Left lung (tissue), 10 donors: ENCODE results near the gene SPRING1. TPM values are rescaled to one million over a fixed set of nuclear protein-coding genes. Genes with fewer than 3 reads are reported as not detected.
"Not testable (repeated sequence)": the region's sequence is repeated elsewhere in the genome, so short reads cannot be mapped to it uniquely, and the experiment has no call there.

Experiments used
- ATAC-seq: fragments of 200-7000 bp; cut with Tn5 transposase; one replicate; pipeline ENCODE4 v1.9.1; 2020; ENCODE audit warnings: moderate library complexity
- DNase-seq, 4 donors: peaks; one replicate each; pipeline ENCODE4 v3.0.0-alpha.2; 2013 to 2020
- H3K27ac ChIP-seq, 2 donors: fragments of 200-600 bp; sonication (generic) in 1 of 2; one replicate each; pipeline versions ENCODE4 v1.5.0 to v1.8.0; 2020 to 2021
- H3K27me3 ChIP-seq, 2 donors: fragments of 200-600 bp; sonication (generic) in 1 of 2; one replicate each; pipeline versions ENCODE4 v1.5.0 to v1.8.0; 2020 to 2021
- H3K36me3 ChIP-seq, 2 donors: fragments of 200-600 bp; sonication (generic) in 1 of 2; one replicate each; pipeline versions ENCODE4 v1.5.0 to v1.8.0; 2020 to 2021
- H3K4me1 ChIP-seq, 2 donors: fragments of 200-600 bp; one replicate each; pipeline ENCODE4 v1.8.0; 2021
- H3K4me3 ChIP-seq, 2 donors: fragments of 200-600 bp; sonication (generic) in 1 of 2; one replicate each; pipeline versions ENCODE4 v1.5.0 to v1.8.0; 2020 to 2021; ENCODE audit warnings: mild to moderate bottlenecking in 1 of 2
- H3K9me3 ChIP-seq, 2 donors: fragments of 200-600 bp; sonication (generic) in 1 of 2; one replicate each; pipeline versions ENCODE4 v1.5.0 to v1.8.0; 2020 to 2021
- intact Hi-C, 2 donors: fragments of 100-400 bp; cut with DNase I; formaldehyde crosslinking; loops; one replicate each; pipeline versions ENCODE4 v1.11.2 to v1.14.2; 2022
- polyA plus RNA-seq, 6 donors: library from polyadenylated mRNA; unstranded; fragments of 120-200 nt; gene quantifications; one replicate each; pipeline ENCODE4 v1.2.1, GENCODE V29; 2013; ENCODE audit not compliant: insufficient read length in 6 of 6
- total RNA-seq, 2 donors: library from RNA; stranded (reverse); fragmentation: NEBNext Ultra II Directional; extraction: Animal tissue kit (Norgen Biotek cat#: 25700); gene quantifications; one replicate each; pipeline ENCODE4 v1.2.1, GENCODE V29; 2021
- TF ChIP-seq, protein P1 (sequence below), 2 donors: fragments of 200-600 bp; sonication (generic) in 1 of 2; IDR thresholded peaks; one replicate each; pipeline versions ENCODE4 v1.5.0 to v1.8.0; 2021; ENCODE audit warnings: antibody characterized with exemption in 2 of 2
- donor health status: DM: no; HTN: yes; CAD: no.
- donor health status: DM: no; HTN: no; CAD: no.

The SPRING1 gene
- total and polyA plus RNA-seq, 8 donors: 20.7 to 90.5 (median 31.1) TPM

- H3K4me3 ChIP-seq: no peak overlapping the region
- ATAC-seq: no peak
- no peaks in the 10 kb centered on the region for H3K9me3 ChIP-seq
- TF ChIP-seq, protein P1, sequence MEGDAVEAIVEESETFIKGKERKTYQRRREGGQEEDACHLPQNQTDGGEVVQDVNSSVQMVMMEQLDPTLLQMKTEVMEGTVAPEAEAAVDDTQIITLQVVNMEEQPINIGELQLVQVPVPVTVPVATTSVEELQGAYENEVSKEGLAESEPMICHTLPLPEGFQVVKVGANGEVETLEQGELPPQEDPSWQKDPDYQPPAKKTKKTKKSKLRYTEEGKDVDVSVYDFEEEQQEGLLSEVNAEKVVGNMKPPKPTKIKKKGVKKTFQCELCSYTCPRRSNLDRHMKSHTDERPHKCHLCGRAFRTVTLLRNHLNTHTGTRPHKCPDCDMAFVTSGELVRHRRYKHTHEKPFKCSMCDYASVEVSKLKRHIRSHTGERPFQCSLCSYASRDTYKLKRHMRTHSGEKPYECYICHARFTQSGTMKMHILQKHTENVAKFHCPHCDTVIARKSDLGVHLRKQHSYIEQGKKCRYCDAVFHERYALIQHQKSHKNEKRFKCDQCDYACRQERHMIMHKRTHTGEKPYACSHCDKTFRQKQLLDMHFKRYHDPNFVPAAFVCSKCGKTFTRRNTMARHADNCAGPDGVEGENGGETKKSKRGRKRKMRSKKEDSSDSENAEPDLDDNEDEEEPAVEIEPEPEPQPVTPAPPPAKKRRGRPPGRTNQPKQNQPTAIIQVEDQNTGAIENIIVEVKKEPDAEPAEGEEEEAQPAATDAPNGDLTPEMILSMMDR (IDR thresholded peaks at IDR 0.05): no peak
- no peaks in the 10 kb centered on the region for H3K36me3 ChIP-seq
- DNase-seq: no peak
- no peaks in the 10 kb centered on the region for H3K27me3 ChIP-seq
- intact Hi-C loops: no loop called here
- no peak overlapping the region for H3K27ac ChIP-seq
- H3K4me1 ChIP-seq: no peaks in the 10 kb centered on the region
These were observed 6.9 kb upstream of the SPRING1 start for GRCh38 chr12:116744766-116745165.

DNA sequence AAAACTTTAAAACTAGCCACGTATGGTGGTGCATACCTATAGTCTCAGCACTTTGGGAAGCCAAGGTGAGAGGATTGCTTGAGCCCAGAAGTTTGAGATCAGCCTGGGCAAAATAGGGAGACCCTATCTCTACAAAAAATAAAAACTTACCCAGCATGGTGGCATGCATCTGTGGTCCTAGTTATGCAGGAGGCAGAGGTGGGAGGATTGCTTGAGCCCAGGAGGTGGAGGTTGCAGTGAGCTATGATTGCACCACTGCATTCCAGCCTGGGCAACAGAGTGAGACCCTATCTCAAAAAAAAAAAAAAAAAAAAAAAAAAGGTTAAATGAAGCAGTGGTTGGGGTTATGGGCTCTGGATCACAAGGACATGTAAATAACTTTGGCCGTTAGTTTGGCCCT lies 4.9 kb upstream of the SPRING1 start:
- H3K4me1 ChIP-seq, H3K27ac ChIP-seq, intact Hi-C loops, H3K9me3 ChIP-seq, ATAC-seq, DNase-seq, H3K36me3 ChIP-seq, H3K4me3 ChIP-seq, H3K27me3 ChIP-seq: not testable (repeated sequence)

GRCh38 chr12:116739381-116739887 lies 1.6 kb upstream of the SPRING1 start:
- DNase-seq (no peak), ATAC-seq (no peak)
- Histone ChIP-seq H3K36me3 (peaks cover 0 to 13% of the 10 kb centered on the region in 2 donors), H3K4me1 (peaks cover 4 to 24% of the 10 kb centered on the region in 2 donors), H3K4me3 (no peak overlapping the region), H3K27ac (no peak overlapping the region), H3K9me3 (no peaks in the 10 kb centered on the region), H3K27me3 (no peaks in the 10 kb centered on the region)
- TF ChIP-seq, protein P1 (IDR thresholded peaks at IDR 0.05): no peak
- intact Hi-C loops: no loop called here

GRCh38 chr12:116736962-116737773 lies 701 bp downstream of the SPRING1 start:
- Histone ChIP-seq H3K4me1 (peaks cover 4 to 32% of the 10 kb centered on the region in 2 donors), H3K36me3 (peaks cover 0 to 29% of the 10 kb centered on the region in 2 donors), H3K9me3 (no peaks in the 10 kb centered on the region), H3K27me3 (no peaks in the 10 kb centered on the region), H3K27ac (peak overlapping the region; percentile 70 to 78), H3K4me3 (peak overlapping the region; percentile 76 to 78)
- peak; percentile 7 for ATAC-seq
- peak in 1 of 4 donors; percentile 83 for DNase-seq
- intact Hi-C loops: no loop called here
- TF ChIP-seq, protein P1 (IDR thresholded peaks at IDR 0.05): no peak

GRCh38 chr12:116735951-116736599 lies 1.8 kb downstream of the SPRING1 start:
- Histone ChIP-seq H3K9me3 (no peaks in the 10 kb centered on the region), H3K36me3 (peaks cover 0 to 29% of the 10 kb centered on the region in 2 donors), H3K27ac (peak overlapping the region; percentile 70 to 78), H3K27me3 (no peaks in the 10 kb centered on the region), H3K4me1 (peaks cover 4 to 41% of the 10 kb centered on the region in 2 donors), H3K4me3 (peak overlapping the region; percentile 76 to 78)
- intact Hi-C loops: no loop called here
- TF ChIP-seq, protein P1 (IDR thresholded peaks at IDR 0.05): no peak
- ATAC-seq (peak; percentile 38), DNase-seq (peak in 1 of 4 donors; percentile 70)
